ENCODE results near the gene ATXN7L1.

DNA sequence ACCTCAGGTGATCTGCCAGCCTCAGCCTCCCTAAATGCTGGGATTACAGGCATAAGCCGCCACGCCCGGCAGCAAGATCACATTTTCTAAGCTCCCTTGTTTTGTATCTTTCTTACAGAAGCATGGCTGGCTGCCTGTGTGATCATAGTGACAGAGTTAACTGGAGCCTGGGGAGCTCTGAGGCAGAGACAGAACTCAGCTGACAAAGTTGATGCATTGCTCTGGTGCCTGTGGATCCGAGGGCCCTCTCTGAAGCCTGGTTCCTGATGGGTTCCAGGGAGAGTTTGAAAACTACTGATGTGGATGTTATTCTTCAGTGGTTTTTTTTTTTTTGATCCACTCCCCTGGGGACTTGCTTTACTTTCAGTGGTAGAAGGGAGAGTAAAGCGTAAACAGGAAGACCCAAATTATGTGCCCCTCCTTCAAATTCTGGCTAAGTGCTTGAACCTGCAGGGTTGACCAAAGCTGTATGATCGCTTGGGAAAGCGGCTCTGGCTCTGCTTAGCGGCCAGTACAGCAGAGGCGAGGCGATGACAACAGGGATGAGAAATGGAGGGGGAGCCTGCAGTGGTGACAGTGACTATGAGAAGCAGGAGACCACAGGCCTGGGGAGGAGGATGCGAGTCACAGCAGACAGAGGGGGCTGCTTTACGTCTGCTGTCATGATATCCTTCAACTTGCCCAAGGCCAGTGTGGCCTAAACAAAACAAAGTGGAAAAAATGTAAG is 288.3 kb downstream of the ATXN7L1 start:
- TF ChIP-seq, protein P1, sequence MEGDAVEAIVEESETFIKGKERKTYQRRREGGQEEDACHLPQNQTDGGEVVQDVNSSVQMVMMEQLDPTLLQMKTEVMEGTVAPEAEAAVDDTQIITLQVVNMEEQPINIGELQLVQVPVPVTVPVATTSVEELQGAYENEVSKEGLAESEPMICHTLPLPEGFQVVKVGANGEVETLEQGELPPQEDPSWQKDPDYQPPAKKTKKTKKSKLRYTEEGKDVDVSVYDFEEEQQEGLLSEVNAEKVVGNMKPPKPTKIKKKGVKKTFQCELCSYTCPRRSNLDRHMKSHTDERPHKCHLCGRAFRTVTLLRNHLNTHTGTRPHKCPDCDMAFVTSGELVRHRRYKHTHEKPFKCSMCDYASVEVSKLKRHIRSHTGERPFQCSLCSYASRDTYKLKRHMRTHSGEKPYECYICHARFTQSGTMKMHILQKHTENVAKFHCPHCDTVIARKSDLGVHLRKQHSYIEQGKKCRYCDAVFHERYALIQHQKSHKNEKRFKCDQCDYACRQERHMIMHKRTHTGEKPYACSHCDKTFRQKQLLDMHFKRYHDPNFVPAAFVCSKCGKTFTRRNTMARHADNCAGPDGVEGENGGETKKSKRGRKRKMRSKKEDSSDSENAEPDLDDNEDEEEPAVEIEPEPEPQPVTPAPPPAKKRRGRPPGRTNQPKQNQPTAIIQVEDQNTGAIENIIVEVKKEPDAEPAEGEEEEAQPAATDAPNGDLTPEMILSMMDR (IDR thresholded peaks at IDR 0.05), result no peak
- TF ChIP-seq POLR2A (IDR thresholded peaks at IDR 0.05), result no peak
- TF ChIP-seq POLR2AphosphoS5 (IDR thresholded peaks at IDR 0.05), result no peak

Measured in prostate gland (tissue), 2 donors.